Posterior cingulate gyrus (tissue), 11 donors: ENCODE data around the gene OR5D18.
"Not testable (repeated sequence)": the region's sequence is repeated elsewhere in the genome, so short reads cannot be mapped to it uniquely, and the experiment has no call there.

Source experiments
- DNase-seq, 10 donors: peaks; one replicate each; pipeline versions ENCODE4 v3.0.0 to v3.0.0-alpha.2; 2020 to 2021; ENCODE audit warnings: mixed read lengths in 3 of 10
- intact Hi-C: fragments of 100-400 bp; cut with DNase I; formaldehyde crosslinking; loops from one replicate; pipeline ENCODE4 v1.15.1; 2023

The OR5D18 gene

GRCh38 chr11:55819330-55819729, at the start of gene OR5D18:
Gene OR5D18, plus strand, starts transcription at chr11:55819630. Its CDS starts 0 bp downstream, at chr11:55819630.
- DNase-seq = no peak
- intact Hi-C loops = no loop called here

- no peak for DNase-seq
- intact Hi-C loops = no loop called here
Observed at GRCh38 chr11:55773138-55773537, 46.3 kb upstream of the OR5D18 start, which contains the start of gene OR5D13. Gene OR5D13, plus strand, starts transcription at chr11:55773438. Its CDS starts 0 bp downstream, at chr11:55773438.

- intact Hi-C loops = no loop called here
- no peak for DNase-seq
Observed at GRCh38 chr11:55791606-55792005, 27.8 kb upstream of the OR5D18 start.

- no peak for DNase-seq
- intact Hi-C loops = no loop called here
Observed at GRCh38 chr11:55793321-55793720, 26.1 kb upstream of the OR5D18 start.

- no peak for DNase-seq
- intact Hi-C loops = no loop called here
Observed at GRCh38 chr11:55795256-55795655, 24.2 kb upstream of the OR5D18 start, which contains the start of gene OR5D14. Gene OR5D14, plus strand, starts transcription at chr11:55795556. Its CDS starts 0 bp downstream, at chr11:55795556.

DNA sequence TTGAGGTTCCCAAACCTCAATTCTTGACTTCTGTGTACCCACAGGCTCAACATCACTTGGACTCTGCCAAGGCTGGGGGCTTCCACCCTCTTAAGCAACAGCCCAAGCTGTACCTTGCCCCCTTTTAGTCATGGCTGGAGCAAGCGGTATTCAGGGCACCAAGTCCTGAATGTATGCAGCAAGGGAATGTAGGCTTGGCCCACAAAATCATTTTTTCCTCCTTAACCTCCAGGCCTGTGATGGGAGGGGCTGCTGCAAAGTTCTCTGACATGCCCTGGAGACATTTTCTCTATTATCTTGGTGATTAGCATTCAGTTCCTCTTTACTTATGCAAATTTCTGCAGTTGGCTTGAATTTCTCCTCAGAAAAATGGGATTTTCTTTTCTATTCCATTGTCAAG, 13.2 kb upstream of the OR5D18 start:
- intact Hi-C loops = no loop called here
- no peak for DNase-seq

- no peak for DNase-seq
- intact Hi-C loops = no loop called here
Observed at GRCh38 chr11:55811067-55811466, 8.4 kb upstream of the OR5D18 start, which contains the start of gene OR5L1. Gene OR5L1, plus strand, starts transcription at chr11:55811367. Its CDS starts 100 bp downstream, at chr11:55811467.

DNA sequence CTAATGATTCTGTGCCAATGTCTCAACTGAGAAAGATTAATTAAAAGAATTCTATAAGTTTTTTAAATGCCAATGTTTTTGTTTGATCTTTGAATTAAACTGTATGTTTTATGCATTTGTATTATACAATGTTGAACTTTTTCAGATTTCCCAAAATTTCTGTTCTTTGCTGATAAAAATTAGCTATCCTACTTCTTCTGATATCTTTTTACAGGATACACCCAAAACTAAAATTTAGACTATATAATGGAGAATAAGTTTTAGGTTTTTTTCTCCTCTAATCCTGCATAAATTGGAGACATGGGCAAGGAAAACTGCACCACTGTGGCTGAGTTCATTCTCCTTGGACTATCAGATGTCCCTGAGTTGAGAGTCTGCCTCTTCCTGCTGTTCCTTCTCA, 7.5 kb downstream of the OR5D18 start, which contains the start of gene OR5L2:
Gene OR5L2 (plus strand): TSS at position 301 of the 400 bp plus-strand sequence. CDS start 0 bp downstream, at position 301.
- intact Hi-C loops = no loop called here
- DNase-seq = no peak

- intact Hi-C loops = no loop called here
- no peak for DNase-seq
Observed at GRCh38 chr11:55838452-55838851, 19.0 kb downstream of the OR5D18 start, which contains the start of gene OR5D16. Gene OR5D16, plus strand, starts transcription at chr11:55838752. Its CDS starts 0 bp downstream, at chr11:55838752.

GRCh38 chr11:55847453-55847852, 28.0 kb downstream of the OR5D18 start:
- intact Hi-C loops = no loop called here
- DNase-seq = no peak

- intact Hi-C loops = no loop called here
- no peak for DNase-seq
Observed at GRCh38 chr11:55849037-55849436, 29.6 kb downstream of the OR5D18 start.

- DNase-seq = no peak
- intact Hi-C loops = no loop called here
Observed at GRCh38 chr11:55852141-55852540, 32.7 kb downstream of the OR5D18 start.

DNA sequence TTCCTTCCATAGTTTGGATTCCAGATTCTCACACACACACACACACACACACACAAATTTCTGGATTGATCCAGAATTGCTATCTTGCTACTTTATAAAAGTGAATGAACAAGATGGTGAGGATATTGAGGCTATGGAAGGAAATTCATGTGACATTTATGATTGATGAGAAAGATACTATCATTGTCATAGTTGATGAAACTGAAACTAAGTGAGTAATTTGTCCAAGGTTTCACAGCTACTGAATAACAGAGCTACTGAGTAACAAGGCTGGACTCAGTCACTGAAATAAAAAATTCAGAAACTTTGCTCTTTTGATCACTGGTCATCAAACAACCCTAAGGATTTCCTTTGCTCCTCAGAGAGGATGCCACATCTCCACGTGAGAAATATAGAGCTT, 35.3 kb downstream of the OR5D18 start:
- DNase-seq = no peak
- intact Hi-C loops = no loop called here

GRCh38 chr11:55867354-55867753, 47.9 kb downstream of the OR5D18 start:
- intact Hi-C loops, DNase-seq: not testable (repeated sequence)
